GM15510 (cell line): ENCODE data around the gene NRG2.

ENCODE experiments used
- POLR2A ChIP-seq: IDR thresholded peaks from 3 replicates; pipeline ENCODE4 v1.6.1; 2011; ENCODE audit warnings: borderline replicate concordance; ENCODE audit not compliant: insufficient read length; ENCODE audit errors: extremely low read depth

NRG2 gene

GRCh38 chr5:140025736-140026135 lies 17.4 kb downstream of the NRG2 start:
- TF ChIP-seq POLR2A: no peak

DNA sequence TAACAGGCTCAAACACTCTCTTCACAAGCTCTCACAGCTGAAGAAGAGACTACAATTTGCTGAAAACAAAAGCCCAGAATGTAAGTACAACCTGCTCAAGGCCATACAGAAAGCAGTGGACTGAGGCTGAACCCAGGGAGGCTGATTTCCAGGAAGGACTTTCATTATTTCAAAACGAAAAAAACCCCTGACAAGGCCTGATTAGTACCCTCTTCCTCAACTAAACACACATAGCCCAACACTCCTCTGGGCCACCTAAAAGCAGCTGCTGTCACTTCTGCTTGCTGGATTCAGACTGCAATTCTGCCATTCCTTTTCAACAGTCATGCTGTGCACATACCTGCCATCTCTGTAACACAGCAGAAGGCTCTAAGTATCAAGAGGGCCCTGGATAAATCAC lies 18.2 kb downstream of the NRG2 start:
- no peak for TF ChIP-seq POLR2A

DNA sequence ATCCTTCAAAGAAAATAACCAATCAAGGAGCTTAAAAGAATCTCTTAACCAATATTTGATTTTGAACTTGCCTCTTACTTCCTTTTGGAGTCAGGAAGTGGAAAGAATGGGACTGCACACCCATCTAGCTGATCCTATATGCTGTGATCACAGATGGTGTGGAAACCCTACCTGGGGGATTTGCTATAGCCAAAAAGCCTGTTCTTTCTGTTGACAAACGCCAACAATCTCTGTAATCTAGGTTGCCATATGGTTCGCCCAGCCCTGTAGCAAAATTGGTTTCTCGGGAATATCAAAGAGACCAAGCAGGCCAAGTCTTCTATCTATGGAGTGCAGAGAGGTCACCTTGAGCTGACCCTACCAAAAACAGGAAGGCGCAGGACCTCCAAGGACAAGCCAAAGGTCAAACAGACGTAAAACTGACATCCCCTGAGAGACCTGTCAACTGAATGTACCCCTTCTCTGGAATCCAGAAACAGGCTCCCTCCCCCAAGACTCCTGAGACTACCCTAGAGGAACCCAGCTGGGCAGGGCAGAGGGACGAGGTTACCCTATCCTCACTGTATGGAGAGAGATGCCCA lies 19.4 kb downstream of the NRG2 start:
- no peak for TF ChIP-seq POLR2A

- no peak for TF ChIP-seq POLR2A
Observed at GRCh38 chr5:140020601-140021177, 22.4 kb downstream of the NRG2 start.

DNA sequence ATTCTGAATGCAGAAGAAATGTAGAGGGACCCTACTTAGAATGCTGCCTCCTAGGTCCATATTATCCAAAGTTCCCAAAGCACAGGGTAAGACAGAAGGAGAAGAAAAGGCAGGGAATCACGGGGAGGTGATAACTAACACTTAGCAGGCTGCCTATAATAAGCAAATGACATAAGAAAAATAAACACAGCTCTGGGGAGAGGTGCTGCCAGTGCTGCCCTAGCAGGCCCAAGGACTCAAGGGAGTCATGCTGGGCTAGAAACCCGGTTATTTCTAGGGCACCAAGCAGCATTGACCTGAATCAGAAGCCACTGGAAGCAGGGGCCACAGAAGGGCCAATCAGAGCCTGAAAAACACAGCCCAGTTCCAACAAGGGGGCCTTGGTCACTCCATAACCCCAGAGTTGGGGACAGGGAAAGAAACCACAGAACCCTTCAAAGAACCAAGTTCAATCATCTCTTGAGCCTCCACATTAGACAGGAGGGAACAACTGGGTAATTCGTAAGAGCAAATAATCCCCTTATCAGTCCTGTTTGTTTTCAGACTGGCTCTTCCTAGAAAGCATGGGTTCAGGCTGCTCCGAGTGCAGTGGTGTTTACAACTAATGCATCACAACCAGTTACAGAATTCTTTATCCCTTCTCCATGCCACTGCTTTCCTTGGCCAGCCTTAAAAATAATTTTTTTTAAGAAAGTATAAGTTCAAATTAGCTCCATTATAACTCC lies 24.0 kb downstream of the NRG2 start:
- TF ChIP-seq POLR2A: no peak

GRCh38 chr5:140018517-140018916 lies 24.6 kb downstream of the NRG2 start:
- no peak for TF ChIP-seq POLR2A

- TF ChIP-seq POLR2A: no peak
Observed at GRCh38 chr5:140018096-140018481, 25.0 kb downstream of the NRG2 start.

- TF ChIP-seq POLR2A: no peak
Observed at GRCh38 chr5:140017397-140018095, 25.6 kb downstream of the NRG2 start.

DNA sequence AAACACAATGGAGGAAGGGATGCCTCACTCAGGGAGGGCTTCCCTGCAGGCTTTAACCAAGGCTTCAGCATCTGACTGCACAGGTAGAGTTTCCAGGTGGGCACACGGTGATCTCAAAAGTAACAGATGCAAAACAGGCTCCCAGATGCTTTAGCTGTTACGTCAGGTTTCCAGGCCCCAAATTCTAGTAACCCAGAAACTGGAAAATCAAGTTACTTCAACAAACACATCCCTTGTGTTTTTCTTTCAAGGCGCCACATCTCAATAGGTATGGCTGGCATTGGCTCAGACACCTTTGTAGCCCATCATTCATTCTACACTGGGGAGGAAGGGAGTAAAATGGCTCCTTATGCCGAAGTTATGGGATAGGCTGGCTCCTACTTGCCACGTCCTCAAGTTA lies 27.4 kb downstream of the NRG2 start:
- no peak for TF ChIP-seq POLR2A

GRCh38 chr5:140014751-140015150 lies 28.3 kb downstream of the NRG2 start:
- no peak for TF ChIP-seq POLR2A

GRCh38 chr5:140013536-140013935 lies 29.6 kb downstream of the NRG2 start:
- no peak for TF ChIP-seq POLR2A

GRCh38 chr5:140012443-140012842 lies 30.7 kb downstream of the NRG2 start:
- no peak for TF ChIP-seq POLR2A

GRCh38 chr5:140011297-140011802 lies 31.7 kb downstream of the NRG2 start:
- TF ChIP-seq POLR2A: no peak

- no peak for TF ChIP-seq POLR2A
Observed at GRCh38 chr5:140010798-140011197, 32.3 kb downstream of the NRG2 start.

DNA sequence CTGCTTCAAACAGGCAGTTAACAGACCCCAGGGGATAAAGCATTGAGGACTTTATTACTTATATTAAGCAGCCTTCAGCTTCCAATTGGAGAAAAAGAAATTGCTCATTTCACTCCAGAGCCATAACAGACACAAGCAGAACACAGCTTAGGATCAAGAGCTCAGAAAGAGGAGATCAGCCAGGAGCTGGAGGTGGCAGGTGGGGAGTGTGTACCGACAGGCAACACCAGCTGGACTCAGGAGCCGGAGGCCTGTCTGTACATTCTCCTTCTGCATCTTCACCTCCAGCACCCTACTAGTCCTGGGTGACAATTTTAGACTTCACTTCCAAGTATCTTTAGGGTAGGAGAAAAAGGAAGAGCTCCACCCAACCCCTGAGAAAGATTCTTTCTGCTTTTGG lies 35.8 kb downstream of the NRG2 start:
- no peak for TF ChIP-seq POLR2A
